NCI-H2227 (cell line): ENCODE results near the gene ATOH8.
"Not testable (repeated sequence)": the region's sequence is repeated elsewhere in the genome, so short reads cannot be mapped to it uniquely, and the experiment has no call there.

Experiments used
- DNase-seq: peaks from one replicate; lab custom pipeline; 2025; ENCODE audit not compliant: unreplicated experiment; lab: John Stamatoyannopoulos, UW

Gene ATOH8, protein sequence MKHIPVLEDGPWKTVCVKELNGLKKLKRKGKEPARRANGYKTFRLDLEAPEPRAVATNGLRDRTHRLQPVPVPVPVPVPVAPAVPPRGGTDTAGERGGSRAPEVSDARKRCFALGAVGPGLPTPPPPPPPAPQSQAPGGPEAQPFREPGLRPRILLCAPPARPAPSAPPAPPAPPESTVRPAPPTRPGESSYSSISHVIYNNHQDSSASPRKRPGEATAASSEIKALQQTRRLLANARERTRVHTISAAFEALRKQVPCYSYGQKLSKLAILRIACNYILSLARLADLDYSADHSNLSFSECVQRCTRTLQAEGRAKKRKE

DNA sequence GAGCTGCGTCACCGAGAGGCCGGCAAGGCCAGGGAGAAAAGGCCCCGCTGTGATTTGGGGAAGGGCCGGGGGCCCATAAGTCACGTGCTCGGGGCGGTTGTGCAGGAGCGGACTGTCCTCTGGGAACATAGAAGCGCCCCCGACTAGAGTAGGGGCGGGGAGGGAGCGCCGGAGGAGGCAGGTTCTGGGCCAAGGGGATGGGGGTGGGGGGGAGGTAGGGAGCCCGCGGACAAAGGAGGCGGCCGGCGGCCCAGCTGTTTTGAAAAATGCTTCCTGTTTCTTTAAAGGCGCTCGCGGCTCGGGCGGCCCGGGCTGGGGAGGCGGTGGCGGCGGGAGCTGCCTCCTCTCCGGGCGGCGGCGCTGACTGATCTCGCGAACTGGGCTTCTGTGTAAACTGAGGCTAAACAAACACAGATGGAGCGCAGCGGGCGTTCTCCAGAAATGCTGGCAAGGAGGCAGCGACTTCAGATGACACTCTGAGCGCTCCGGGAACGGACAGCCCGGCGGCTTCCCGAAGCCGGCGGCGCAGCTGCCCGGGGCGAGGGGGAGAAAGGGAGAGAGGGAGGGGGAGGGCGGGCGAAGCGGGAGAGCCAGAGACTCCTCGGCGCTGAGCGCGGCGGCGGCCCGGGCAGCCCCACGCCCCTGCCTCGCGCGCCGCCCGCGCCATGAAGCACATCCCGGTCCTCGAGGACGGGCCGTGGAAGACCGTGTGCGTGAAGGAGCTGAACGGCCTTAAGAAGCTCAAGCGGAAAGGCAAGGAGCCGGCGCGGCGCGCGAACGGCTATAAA lies at the start of gene ATOH8:
ATOH8 (plus strand) TSS at position 467 of the 788 bp plus-strand sequence; CDS start at position 666, 199 bp downstream.
- DNase-seq, result peak; percentile 72

DNA sequence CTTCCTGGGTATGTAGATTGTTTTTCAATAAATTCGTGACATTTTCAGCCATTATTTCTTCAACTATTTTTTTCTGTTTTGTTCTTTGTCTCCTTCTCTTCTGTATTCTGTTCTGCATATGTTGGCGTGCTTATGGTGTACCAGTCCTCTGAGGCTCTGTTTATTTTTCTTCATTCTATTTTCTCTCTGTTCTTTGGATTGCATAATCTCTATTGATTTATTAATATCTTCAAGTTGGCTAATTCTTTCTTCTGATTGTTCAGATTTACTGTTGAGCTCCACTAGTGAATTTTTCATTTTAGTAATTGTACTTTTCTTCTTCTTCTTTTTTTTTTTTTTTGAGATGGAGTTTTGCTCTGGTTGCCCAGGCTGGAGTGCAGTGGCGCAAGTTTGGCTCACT lies 49.8 kb upstream of the ATOH8 start:
- DNase-seq, result no peak

DNA sequence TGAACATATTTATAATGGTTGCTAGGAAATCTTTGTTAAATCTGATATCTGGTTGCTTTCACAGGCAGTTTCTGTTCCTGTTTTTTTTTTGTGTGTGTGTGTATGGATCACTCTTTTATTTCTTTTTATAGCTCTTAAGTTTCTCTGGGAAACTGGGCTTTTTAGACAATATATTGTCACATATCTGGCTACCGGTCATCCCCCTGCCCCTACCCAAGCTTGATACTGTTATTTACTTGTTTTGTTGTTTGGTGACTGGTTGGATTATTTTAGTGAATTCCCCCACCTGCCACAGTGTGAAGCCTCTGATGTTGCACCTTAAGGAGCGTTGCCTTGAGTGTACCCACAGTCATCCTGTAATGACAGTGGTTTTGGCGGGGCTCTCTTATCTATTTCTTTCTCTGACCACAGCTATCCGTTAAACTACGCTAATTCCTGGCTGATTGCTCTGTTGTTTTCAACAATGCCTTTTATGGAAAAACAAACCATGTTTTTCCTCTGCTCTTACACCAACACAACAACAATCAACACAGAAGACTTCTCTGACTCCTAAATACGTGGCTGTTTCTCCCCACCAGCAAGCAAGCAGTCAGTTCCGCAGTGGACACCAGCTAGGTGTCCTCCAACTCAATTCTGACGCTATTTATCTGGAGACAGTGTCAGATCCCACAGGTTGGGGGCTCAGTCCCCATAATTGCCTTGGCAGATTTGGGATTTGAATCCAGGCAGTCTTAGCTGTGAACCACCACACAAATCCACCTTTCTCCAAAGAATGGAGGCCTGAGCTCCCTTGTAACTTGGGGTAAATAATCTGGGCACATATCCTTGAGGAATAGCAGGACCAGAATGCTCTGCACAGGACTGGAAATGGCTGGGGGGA lies 48.8 kb upstream of the ATOH8 start:
- no peak for DNase-seq

DNA sequence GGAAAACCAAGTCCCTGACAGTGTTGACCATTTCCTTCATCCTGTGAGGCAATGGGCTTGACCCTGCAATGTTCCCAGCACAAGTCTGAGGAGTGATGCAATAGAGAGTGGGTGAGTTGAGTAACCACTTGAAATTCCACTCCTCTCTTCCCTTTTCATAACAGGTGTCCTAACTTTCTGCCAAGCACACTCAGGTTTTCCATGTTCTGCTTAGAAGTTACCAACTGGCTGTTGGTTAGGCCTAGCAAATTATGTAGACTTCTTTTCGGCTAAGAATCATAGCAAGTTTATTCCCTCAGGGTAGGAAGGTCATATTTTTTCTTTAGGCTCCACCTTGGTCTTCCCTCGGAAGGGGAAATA lies 48.1 kb upstream of the ATOH8 start:
- DNase-seq, result no peak

DNA sequence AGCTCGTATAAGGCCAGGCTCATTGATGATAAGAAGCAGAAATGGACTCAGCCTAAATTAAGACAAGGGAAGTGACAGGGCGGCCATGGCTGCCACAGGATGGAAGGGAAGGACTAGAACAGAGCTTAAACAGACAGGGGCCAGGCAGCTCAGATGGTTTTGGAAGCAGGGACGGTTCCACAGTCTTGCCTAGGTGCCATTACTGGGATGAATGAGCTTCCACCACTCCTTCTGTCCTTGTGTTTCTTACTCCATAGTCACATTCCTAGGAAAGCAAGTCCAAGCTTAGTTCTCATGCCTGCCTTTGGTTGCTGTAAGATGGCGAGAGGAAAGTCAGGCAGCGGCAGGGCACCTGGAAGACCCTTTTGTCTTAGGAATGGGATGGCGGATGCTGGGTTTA lies 47.7 kb upstream of the ATOH8 start:
- DNase-seq, result no peak

DNA sequence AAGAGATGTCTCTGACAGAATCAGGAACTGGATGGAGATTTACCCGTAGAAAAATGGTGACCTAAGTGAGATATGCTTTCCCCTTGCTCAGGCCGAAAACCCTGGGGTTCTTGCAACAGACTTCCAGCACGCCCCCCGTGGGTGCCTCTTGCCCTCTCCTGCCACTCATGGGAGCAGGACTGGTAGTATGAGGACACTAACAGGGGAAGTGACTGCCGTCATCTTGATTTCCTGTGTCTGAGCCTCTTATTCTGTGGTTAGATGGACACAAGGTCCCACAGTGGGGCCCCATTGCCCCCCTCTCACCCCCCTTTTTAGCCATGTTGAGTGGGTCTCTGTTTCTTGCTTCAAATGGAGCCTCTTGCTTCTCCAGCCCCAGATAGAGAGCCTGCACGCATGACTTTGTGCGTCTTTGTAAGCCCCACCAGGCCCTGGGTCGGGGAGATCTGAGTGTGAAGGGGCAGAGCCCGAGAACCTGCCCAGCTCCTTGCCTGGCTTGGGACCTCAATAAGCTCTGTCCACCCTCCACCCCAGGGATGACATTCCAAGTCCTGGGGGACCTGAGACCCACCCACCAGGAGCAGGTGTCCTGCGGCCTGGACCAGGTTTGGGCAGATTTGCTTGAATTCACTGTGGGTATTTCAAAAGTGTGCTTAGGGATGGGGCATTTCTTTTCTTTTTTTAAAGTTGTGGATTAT lies 47.0 kb upstream of the ATOH8 start:
- DNase-seq, result no peak

DNA sequence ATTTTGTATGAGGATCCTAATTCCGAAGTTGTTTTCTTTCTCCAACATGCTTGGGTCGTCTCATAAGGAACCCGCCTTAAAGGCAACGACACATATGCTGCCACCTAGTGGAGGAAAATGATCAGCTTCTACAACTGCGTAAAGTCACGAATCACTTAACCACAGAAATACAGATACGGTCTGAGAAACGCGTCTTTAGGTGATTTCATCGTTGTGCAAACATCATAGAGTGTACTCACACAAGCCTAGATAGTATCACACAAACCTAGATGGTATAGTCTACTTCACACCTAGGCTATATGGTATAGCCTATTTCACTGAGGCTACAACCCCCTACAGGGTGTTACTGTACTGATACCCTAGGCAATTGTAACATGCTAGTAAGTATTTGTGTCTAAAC lies 46.5 kb upstream of the ATOH8 start:
- DNase-seq, result peak; percentile 87

DNA sequence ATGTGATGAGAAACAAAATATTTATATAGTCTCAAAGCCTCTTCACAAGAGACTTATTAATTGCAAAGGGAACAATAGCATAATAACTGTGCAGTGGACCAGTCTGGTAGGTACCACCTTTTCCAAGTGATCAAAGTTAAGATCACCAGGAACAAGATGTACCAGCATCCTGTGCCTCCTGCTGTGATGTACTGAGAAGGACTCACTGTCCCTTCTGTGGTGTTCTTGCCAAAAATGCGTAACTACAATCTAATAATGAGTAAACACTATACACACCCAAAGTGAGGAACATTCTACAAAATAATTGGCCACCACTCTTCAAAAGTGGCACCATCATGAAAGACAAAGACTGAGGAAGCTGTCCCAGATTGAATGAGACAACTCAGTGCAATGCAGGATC lies 45.1 kb upstream of the ATOH8 start:
- no peak for DNase-seq

DNA sequence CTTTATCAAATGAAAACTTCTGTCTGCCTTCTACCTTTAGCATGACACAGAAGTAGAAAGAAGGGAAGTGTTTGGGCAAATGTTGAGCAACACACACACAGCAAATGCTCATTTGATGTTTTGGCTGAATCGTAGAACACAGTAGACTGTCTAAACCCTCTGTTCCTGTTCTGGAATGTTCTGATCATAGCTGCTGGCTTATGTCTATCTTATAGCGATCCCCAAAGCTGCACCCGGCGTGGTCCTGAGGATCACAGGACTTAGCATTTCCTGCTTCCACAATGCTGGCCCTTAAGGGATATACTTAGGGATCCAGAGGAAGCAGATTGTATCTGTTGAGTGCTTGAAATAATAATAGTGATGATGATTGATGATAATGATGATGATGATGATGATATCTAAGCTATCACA lies 44.4 kb upstream of the ATOH8 start:
- DNase-seq, result no peak

DNA sequence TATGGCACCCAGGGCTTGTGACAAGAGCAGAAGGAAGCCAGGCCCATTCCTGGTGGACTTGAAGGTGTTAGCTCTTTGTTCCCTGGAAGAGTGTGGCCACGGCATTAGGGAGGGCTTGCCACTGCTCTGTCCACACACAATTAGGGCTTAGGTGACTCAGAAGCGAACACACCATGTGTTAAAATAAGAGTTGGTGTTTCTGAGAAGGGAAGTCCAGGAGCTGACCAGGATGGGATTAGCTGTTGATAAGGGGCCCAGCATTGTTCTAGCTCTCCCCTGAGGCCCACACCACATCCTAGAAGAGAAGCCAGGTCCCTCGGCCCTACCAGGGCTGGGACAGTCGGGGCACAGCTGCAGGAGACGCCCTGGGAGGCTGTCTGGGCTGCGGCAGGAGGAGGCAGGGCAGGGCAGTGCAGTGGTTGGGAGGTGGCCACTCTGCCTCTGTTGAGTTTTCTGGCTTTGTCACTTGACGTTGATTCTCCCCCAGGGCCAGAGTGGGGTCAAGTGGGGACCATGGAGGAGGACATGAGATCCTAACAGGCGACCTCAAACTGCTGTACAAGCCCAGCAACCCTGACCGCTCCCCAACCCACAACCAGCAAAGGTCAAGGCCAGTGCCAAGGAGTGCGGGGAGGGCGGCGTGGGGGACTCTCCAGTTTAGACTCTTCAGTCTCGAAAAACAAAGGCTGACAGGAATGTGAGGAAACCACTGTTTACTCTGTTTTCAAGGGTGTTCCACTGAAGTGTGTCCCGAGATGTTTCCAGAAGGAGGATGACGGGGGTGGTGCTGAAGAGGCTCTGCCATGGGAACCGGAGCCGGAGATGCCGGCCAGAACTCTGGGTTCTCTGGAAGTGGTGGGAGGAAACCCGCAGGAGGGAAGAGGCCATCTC lies 42.9 kb upstream of the ATOH8 start:
- DNase-seq, result no peak

DNA sequence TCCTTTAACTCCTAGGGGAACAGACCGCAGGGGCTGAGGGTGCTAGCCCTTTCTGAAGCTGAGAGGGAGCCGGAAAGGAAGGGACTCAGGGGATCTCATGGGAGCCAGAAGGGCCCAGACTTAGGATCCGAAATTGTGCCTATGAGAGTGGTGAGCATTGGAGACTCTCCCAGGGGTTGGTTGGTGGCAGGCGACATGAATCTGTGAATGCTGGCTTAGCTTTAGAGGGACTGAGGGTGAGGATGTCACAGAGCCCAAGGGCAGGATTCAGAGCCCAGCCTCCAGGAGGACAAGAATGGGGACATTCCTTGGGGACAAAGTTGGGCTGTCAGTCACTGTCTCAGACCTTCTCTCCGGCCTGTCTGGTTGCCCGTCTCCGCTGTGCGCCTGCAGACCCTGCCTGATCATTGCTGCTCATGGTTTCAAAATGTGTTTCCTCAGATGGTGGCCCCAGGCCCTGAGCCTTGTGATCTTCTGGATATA lies 42.2 kb upstream of the ATOH8 start:
- DNase-seq, result no peak

DNA sequence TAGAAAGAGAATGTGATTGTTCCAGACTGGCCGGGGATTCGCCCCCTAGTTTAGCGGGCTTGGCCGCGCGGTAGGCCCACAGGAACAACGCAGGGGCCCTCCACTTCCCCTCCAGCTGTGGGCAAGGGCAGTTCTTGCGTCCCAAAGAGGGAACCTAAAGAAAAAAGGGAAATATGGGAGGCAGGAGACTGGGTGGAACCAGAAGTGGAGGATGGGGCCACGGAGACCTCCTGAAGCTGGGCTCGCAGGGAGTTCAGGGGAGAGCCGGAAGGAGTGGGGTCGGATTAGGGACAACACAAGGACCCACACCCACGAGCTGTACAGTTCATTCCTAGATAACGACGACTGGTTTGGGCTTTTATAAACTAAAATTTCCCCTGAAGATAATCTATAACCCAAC lies 41.5 kb upstream of the ATOH8 start:
- no peak for DNase-seq

DNA sequence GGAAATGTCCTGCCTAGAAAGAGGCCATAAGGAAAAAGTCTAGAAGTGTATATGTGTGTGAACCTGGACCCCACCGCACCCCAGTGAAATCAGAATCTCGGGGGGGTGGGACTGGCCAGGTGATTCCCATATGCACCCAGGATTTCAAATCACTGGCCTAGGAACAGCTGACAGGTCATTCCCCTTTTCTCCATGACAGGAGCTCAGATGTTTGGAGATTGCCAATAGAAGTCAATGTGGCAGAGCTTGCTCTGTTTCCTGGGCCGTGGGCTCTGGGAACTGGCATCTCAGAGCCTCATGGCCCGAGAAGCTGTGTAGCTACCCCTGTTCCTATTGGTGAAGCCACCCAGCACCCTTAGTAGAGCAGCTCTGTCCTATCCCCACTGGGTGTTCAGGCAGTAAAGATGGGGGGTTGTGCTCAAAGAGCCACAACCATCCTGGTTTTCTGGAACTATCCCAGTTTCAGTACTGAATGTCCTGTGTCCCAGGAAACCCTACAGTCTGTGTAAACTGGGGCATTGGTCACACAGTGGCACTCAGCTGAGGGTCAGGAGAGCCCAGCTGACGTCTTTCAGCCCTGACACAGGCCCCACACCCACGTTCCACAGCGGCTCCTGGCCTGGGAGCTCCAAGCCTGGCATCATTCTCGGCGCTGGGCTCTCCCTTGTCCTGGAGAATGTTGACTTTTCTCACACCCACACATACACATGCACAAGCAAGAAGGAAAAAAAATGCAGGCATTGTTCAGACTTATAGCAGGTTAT lies 40.8 kb upstream of the ATOH8 start:
- no peak for DNase-seq

DNA sequence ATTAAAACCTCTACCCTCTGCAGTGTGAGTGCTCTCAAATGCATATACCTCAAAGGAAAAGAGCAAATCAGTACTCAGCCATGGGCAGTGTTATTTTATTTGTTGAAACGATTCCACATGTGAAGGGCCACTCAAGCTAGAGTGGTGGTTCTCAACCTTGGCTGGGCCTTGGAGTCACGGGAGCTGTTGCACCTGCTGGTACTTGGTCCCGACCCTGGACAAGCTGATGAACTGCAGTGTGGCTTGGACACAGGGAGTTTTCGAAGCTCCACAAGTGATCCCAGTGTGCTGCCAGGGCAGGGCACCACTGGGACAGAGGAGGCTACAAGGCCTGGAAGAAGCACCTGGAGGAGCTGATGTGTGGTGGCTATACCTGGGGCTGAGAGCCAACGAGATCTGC lies 40.0 kb upstream of the ATOH8 start:
- DNase-seq, result no peak

DNA sequence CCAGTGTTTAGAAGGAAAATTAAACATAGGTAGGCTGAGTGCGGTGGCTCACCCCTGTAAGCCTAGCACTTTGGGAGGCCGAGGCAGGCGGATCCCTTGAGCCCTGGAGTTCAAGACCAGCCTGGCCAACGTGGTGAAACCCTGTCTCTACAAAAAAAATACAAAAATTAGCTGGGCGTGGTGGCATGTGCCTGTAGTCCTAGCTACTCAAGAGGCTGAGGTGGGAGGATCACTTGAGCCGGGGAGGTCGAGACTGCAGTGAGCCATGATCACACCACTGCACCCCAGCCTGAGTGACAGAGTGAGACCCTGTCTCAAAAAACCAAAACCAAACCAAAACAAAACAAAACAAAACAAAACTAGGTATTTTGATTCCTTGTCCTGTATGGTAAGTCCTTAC lies 39.4 kb upstream of the ATOH8 start:
- not testable (repeated sequence) for DNase-seq

DNA sequence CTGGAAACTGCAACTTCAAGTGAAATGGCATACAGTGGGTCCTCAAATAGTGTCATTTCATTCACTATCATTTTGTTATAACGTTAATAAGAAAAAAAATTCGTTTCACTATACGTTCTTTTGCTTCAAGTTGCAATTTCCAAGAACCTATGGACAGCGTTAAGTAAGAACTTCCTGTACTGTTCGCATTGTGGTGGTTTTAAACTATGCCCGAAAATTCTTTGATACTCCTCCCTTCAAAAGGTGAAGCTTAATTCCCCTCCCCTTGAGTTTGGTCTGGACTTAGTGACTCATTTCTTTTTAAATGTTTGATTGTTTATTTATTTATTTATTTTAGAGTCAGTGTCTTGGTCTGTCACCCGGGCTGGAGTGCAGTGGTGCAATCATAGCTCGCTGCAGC lies 39.0 kb upstream of the ATOH8 start:
- no peak for DNase-seq

DNA sequence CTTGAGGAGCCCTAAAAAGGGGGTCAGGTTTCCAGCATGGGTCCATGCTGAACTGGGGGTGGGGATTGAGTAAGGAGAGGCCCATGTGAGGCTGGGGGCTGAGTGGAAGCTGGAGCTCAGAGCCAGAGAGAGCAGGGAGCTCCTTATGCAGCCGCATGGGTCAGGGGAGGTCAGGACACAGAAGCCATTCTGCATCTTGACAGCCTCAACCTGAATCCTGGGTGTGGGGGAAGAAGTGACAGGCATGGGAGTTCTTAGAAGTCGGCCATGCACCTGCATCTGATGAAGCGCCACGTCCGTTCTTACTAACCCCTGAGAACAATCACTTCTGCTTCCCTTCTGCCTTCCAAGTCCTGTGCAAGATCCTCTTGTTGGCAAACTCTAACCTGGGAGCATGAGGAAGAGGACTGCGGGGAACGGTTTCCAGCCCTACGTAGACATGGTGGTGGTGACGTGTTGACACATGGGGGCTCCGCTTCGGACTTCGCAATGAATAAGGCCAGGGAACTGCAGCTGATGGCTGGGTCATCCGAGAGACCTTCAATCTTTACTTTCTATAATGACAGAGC lies 37.4 kb upstream of the ATOH8 start:
- DNase-seq, result no peak

DNA sequence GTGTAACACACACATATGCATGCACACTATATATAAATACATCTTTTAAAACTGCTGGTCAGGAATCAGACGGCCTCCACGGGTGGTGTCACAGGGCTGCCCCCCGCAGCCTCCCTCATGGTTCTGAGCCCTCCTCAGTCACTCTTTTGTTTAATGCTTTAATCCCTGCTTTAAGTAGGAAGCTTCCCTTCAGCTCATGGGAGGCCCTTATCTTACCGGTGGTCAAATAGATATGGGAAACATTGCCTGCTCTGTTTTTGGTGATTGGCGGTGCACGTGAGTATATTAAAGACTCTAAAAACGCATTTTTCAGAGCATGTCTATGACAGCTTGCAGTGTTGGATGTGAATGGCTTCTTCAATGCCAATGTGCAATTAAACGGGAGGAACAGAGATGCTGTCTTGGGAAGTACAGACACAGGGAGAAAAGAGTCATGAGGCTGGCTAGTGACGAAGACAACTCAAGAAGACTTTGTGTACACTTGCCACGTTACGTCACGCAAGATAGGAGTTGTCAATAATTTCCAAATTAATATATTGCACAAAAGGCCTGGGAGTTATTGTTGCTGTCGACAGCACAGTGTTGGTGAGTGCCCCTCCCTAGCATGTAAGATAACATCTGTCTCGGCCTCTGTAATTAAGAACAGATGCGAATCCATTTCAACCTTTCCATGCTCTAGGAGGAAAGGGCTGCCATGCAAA lies 36.3 kb upstream of the ATOH8 start:
- no peak for DNase-seq
